ENCODE measurements around the gene DNAJC4.

DNA sequence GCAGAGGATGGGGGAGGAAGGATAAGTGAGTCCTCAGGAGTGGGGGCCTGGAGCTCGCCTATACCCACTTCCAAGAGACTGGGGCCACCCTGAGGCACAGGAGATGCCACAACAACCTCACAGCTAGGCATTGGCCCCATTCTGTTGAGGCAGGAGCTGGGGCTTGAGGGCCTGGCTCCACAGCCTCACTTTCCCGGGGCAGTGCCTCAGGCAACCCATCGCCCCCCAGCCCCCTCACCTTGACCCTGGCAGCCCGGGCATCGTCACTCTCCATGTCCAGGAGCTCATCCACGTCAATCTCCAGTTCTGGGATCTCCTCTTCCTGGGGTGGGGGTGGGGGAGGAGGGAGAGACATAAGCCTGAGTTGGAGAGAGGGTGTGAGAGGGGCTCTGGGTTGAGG, 14.6 kb downstream of the DNAJC4 start:
- TF ChIP-seq MYC (IDR thresholded peaks at IDR 0.05; ENCODE audit: low read depth, low read length), result no peak
- TF ChIP-seq POLR2A (IDR thresholded peaks at IDR 0.05; ENCODE audit: extremely low read depth, insufficient read length), result no peak
